B cell (primary cell): ENCODE data around the gene KDM7A.

Experiments used
- CTCF ChIP-seq: fragments of 200-600 bp; IDR thresholded peaks from one replicate; pipeline ENCODE4 v1.8.0; 2022; ENCODE audit warnings: antibody characterized with exemption, mild to moderate bottlenecking
- EZH2 ChIP-seq: IDR thresholded peaks from 2 replicates; pipeline ENCODE4 v1.6.1; 2012; ENCODE audit warnings: borderline replicate concordance, low read depth, mild to moderate bottlenecking, moderate library complexity, low read length; ENCODE audit not compliant: insufficient read depth, poor library complexity, severe bottlenecking

DNA sequence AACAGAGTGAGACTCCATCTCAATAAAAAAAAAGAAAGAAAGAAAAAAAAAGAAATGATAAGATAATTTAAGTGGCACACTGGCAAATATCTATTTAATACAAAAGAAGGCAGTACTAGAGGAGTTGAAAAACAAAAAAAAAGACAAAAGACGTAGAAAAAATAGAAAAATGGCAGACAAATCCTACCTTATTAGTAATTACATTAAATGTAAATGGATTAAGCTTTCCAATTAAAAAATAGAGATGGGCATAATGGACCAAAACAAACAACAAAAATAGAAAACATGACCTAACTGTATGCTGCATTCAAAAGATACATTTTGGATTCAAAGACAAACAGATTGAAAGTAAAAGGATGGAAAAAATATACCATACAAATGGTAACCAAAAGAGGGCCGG, 108.8 kb downstream of the KDM7A start:
- TF ChIP-seq CTCF (no peak), EZH2 (no peak)
